ENCODE results near the gene RC3H2. TPM values are rescaled to one million over a fixed set of nuclear protein-coding genes. Genes with fewer than 3 reads are reported as not detected.

The RC3H2 gene
- total and polyA plus RNA-seq, 2 donors (not counting 3 experiments of a cell fraction or from before 2014, with no cell fraction given) = 25.3 to 63.0 TPM

- no peaks in the 10 kb centered on the region for H3K9me3 ChIP-seq (replicated peaks; ENCODE audit: control insufficient read depth, insufficient read depth, low read length)
- no peak overlapping the region for H3K9ac ChIP-seq (replicated peaks; ENCODE audit: extremely low read depth, insufficient read depth, low read length)
- no TSS peak for BruUV-seq (replicated peaks)
- intact Hi-C loops (cut with micrococcal nuclease) = no loop called here
- dilution Hi-C loops (cut with MboI; ENCODE audit: extremely low pct_ligation_motif_present, low sequenced_read_pairs) = no loop called here
- no peak for FAIRE-seq
- no peaks in the 10 kb centered on the region for H3K9me1 ChIP-seq (replicated peaks; ENCODE audit: control insufficient read depth, extremely low read depth, insufficient read depth, low read length)
- peaks cover 51% of the 10 kb centered on the region for H3K79me2 ChIP-seq (ENCODE audit: control insufficient read depth, insufficient read depth, low read length)
- H2AFZ ChIP-seq (ENCODE audit: low read depth, low read length) = no peak overlapping the region
- no peaks in the 10 kb centered on the region for H3K36me3 ChIP-seq (ENCODE audit: control insufficient read depth in 2 of 2, extremely low read depth in 1 of 2, insufficient read depth in 2 of 2, low read length in 2 of 2)
- no peaks in the 10 kb centered on the region for H4K20me1 ChIP-seq (replicated peaks; ENCODE audit: control insufficient read depth, extremely low read depth, insufficient read depth, low read length)
- TF ChIP-seq GATA2 (IDR thresholded peaks at IDR 0.05; ENCODE audit: insufficient read depth, insufficient read length, low read depth, low read length) (no peak), EZH2 (IDR thresholded peaks at IDR 0.05; ENCODE audit: borderline replicate concordance, low read depth, low read length, severe bottlenecking) (no peak), FOS (IDR thresholded peaks at IDR 0.05; ENCODE audit: borderline replicate concordance, insufficient read depth, low read length) (no peak)
- no peak overlapping the region for H3K4me2 ChIP-seq (ENCODE audit: insufficient read depth, low read length)
- ChIA-PET POLR2A (interaction anchor here (3.5 kb wide), 1 partner anchor 11 kb away, joined by 23 read pairs; the partner anchor contains the start of gene RABGAP1), CTCF (interaction anchor here (1.1 to 2.0 kb wide), 6 partner anchors 11 to 61 kb away, joined by 3 to 7 read pairs (median 5); partner anchors contain the start of genes RABGAP1, RC3H2 and ZBTB6)
- H3K27me3 ChIP-seq (ENCODE audit: control insufficient read depth in 2 of 2, insufficient read depth in 2 of 2, low read length in 2 of 2) = no peaks in the 10 kb centered on the region
- H3K4me1 ChIP-seq (ENCODE audit: control insufficient read depth, extremely low read depth, insufficient read depth, low read length) = peaks cover 15% of the 10 kb centered on the region
- H3K27ac ChIP-seq (ENCODE audit: insufficient read depth, low read depth, low read length) = no peak overlapping the region
- DNase-seq (ENCODE audit: low read depth, low spot score) = no peak
- H3K4me3 ChIP-seq (replicated peaks in 1 of 3; ENCODE audit: insufficient read depth in 1 of 3, low read depth in 1 of 3, low read length in 3 of 3) = no peak overlapping the region
Observed at GRCh38 chr9:122929796-122930354, 24.7 kb upstream of the RC3H2 start.

DNA sequence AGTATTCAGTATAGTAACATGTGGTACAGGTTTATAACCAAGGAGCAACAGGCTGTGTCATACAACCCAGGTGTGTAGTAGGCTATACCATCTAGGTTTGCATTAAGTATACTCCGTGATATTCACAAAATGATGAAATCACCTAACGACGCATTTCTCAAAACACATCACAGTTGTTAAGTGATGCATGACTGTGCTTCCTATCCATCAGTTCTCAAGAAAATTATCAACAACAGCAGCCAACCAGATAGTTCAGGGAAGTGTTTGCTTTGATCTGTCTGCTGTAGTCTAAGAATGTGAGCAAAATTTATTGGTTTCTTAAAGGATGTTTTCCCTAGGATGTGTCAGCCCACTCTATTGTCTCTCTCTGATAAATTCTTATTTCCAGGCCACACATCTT is 18.8 kb upstream of the RC3H2 start:
- dilution Hi-C loops (cut with MboI; ENCODE audit: extremely low pct_ligation_motif_present, low sequenced_read_pairs) (no loop called here), intact Hi-C loops (cut with micrococcal nuclease) (no loop called here)
- BruUV-seq (replicated peaks) = no TSS peak
- peak; percentile 62 for TF ChIP-seq JUN (IDR thresholded peaks at IDR 0.05; ENCODE audit: borderline replicate concordance, insufficient read depth, insufficient read length, low read depth)
- no peak for TF ChIP-seq POLR2A (IDR thresholded peaks at IDR 0.05; ENCODE audit: low read depth, low read length)
- no peak for TF ChIP-seq POLR2AphosphoS5 (IDR thresholded peaks at IDR 0.05; ENCODE audit: insufficient read depth, low read depth, low read length)
- TF ChIP-seq FOS (IDR thresholded peaks at IDR 0.05; ENCODE audit: borderline replicate concordance, insufficient read depth, low read length) = peak; percentile 10
- Histone ChIP-seq H3K27me3 (ENCODE audit: control insufficient read depth in 2 of 2, insufficient read depth in 2 of 2, low read length in 2 of 2) (no peaks in the 10 kb centered on the region), H3K4me2 (ENCODE audit: insufficient read depth, low read length) (no peak overlapping the region), H3K9me3 (replicated peaks; ENCODE audit: control insufficient read depth, insufficient read depth, low read length) (no peaks in the 10 kb centered on the region), H2AFZ (ENCODE audit: low read depth, low read length) (no peak overlapping the region), H3K9ac (replicated peaks; ENCODE audit: extremely low read depth, insufficient read depth, low read length) (peak overlapping the region; percentile 58), H3K4me3 (replicated peaks in 1 of 3; ENCODE audit: insufficient read depth in 1 of 3, low read depth in 1 of 3, low read length in 3 of 3) (no peak overlapping the region), H3K79me2 (ENCODE audit: control insufficient read depth, insufficient read depth, low read length) (peaks cover 4% of the 10 kb centered on the region), H3K27ac (ENCODE audit: insufficient read depth, low read depth, low read length) (peak overlapping the region; percentile 49), H3K36me3 (ENCODE audit: control insufficient read depth in 2 of 2, extremely low read depth in 1 of 2, insufficient read depth in 2 of 2, low read length in 2 of 2) (peaks cover 0 to under 1% of the 10 kb centered on the region in 2 experiments), H4K20me1 (replicated peaks; ENCODE audit: control insufficient read depth, extremely low read depth, insufficient read depth, low read length) (no peaks in the 10 kb centered on the region), H3K9me1 (replicated peaks; ENCODE audit: control insufficient read depth, extremely low read depth, insufficient read depth, low read length) (no peaks in the 10 kb centered on the region), H3K4me1 (ENCODE audit: control insufficient read depth, extremely low read depth, insufficient read depth, low read length) (peaks cover 9% of the 10 kb centered on the region)
- ChIA-PET POLR2A (no interaction called here), CTCF (interaction anchor here (0.7 to 2.1 kb wide), 5 partner anchors 9 to 67 kb away, joined by 3 to 5 read pairs (median 4); partner anchors contain the start of genes RABGAP1 and RC3H2)
- DNase-seq (ENCODE audit: low read depth, low spot score) = peak; percentile 77
- peak; percentile 74 for FAIRE-seq

All from endothelial cell of umbilical vein (primary cell).